Right ventricle myocardium inferior (tissue), 1 donor: ENCODE results near the gene CDKN2B. TPM values are rescaled to one million over a fixed set of nuclear protein-coding genes. Genes with fewer than 3 reads are reported as not detected.

ENCODE experiments used
- ATAC-seq: fragments of 200-7000 bp; cut with Tn5 transposase; one replicate; pipeline ENCODE4 v1.9.1; 2020; ENCODE audit warnings: mild to moderate bottlenecking, moderate library complexity
- DNase-seq: peaks from one replicate; pipeline ENCODE4 v3.0.0; 2021; ENCODE audit errors: missing footprints
- intact Hi-C: fragments of 100-400 bp; cut with DNase I; formaldehyde crosslinking; loops from one replicate; pipeline ENCODE4 v1.11.0; 2022
- total RNA-seq: library from RNA; stranded (reverse); fragmentation: NEBNext Ultra II Directional; extraction: Animal tissue kit (Norgen Biotek cat#: 25700); gene quantifications from one replicate; pipeline ENCODE4 v1.2.1, GENCODE V29; 2021
- donor health status: DM: no; HTN: yes; CAD: no; lungs with severe emphysema.

The CDKN2B gene
- total RNA-seq, 1 donor from 2014 or later, result 3.0 TPM

- intact Hi-C loops, result loop anchor here (2.0 kb wide), 1 partner anchor 225 kb away; no protein-coding TSS in a partner anchor
- DNase-seq, result no peak
- no peak for ATAC-seq
Measured at GRCh38 chr9:22037954-22038690, 29.0 kb upstream of the CDKN2B start.

- ATAC-seq (no peak), DNase-seq (no peak)
- intact Hi-C loops, result no loop called here
Measured at GRCh38 chr9:22036866-22037626, 27.9 kb upstream of the CDKN2B start.

GRCh38 chr9:22035591-22036011 is 26.5 kb upstream of the CDKN2B start:
- intact Hi-C loops, result no loop called here
- DNase-seq, result no peak

GRCh38 chr9:22033012-22033630 is 24.0 kb upstream of the CDKN2B start:
- DNase-seq (no peak), ATAC-seq (no peak)
- intact Hi-C loops, result no loop called here

More at GRCh38 chr9:22035591-22036011, 26.5 kb upstream of the CDKN2B start:
- no peak for ATAC-seq

- DNase-seq, result no peak
- intact Hi-C loops, result no loop called here
- no peak for ATAC-seq
Measured at GRCh38 chr9:22031655-22032411, 22.7 kb upstream of the CDKN2B start.

- ATAC-seq (peak; percentile 46), DNase-seq (no peak)
- intact Hi-C loops, result no loop called here
Measured at GRCh38 chr9:22030101-22030598, 21.0 kb upstream of the CDKN2B start.

GRCh38 chr9:22029231-22029630 is 20.1 kb upstream of the CDKN2B start:
- intact Hi-C loops, result no loop called here
- DNase-seq, result no peak
- ATAC-seq, result no peak

GRCh38 chr9:22028394-22028793 is 19.3 kb upstream of the CDKN2B start:
- intact Hi-C loops, result no loop called here
- ATAC-seq, result no peak
- DNase-seq, result no peak

- intact Hi-C loops, result no loop called here
- ATAC-seq, result no peak
- DNase-seq, result no peak
Measured at GRCh38 chr9:22026696-22027095, 17.6 kb upstream of the CDKN2B start.

GRCh38 chr9:22022396-22022795 is 13.3 kb upstream of the CDKN2B start:
- intact Hi-C loops, result no loop called here
- no peak for DNase-seq
- ATAC-seq, result no peak

- DNase-seq (no peak), ATAC-seq (no peak)
- intact Hi-C loops, result no loop called here
Measured at GRCh38 chr9:22010866-22011625, 1.9 kb upstream of the CDKN2B start.

- no peak for ATAC-seq
- intact Hi-C loops, result loop anchor here (2.0 to 10.0 kb wide), 2 partner anchors 95 to 195 kb away; no protein-coding TSS in a partner anchor
- DNase-seq, result no peak
Measured at GRCh38 chr9:22009506-22009867, 382 bp upstream of the CDKN2B start.

GRCh38 chr9:22008384-22008716 is 755 bp downstream of the CDKN2B start:
- ATAC-seq (no peak), DNase-seq (no peak)
- intact Hi-C loops, result loop anchor here (2.0 to 10.0 kb wide), 2 partner anchors 96 to 194 kb away; no protein-coding TSS in a partner anchor

- ATAC-seq (no peak), DNase-seq (peak; percentile 52)
- intact Hi-C loops, result loop anchor here (10.0 kb wide), 1 partner anchor 99 kb away; no protein-coding TSS in a partner anchor
Measured at GRCh38 chr9:22005702-22006606, 3.2 kb downstream of the CDKN2B start.

- ATAC-seq, result no peak
- no peak for DNase-seq
- intact Hi-C loops, result loop anchor here (10.0 kb wide), 1 partner anchor 100 kb away; no protein-coding TSS in a partner anchor
Measured at GRCh38 chr9:22005021-22005701, 3.9 kb downstream of the CDKN2B start.

- intact Hi-C loops, result loop anchor here (10.0 kb wide), 1 partner anchor 103 kb away; no protein-coding TSS in a partner anchor
- ATAC-seq (no peak), DNase-seq (no peak)
Measured at GRCh38 chr9:22002038-22002437, 7.1 kb downstream of the CDKN2B start.
